GM12878 (cell line): ENCODE data around the gene PKP4. TPM values are rescaled to one million over a fixed set of nuclear protein-coding genes. Genes with fewer than 3 reads are reported as not detected.

Experiments
- ATAC-seq: fragments of 200-7000 bp; cut with Tn5 transposase; 3 replicates; pipeline ENCODE4 v1.9.1; 2020; ENCODE audit warnings: mild to moderate bottlenecking, moderate library complexity
- BruUV-seq: library from RNA; stranded (reverse); fragments of 400-500 nt; replicated peaks from 2 replicates; lab custom pipeline; 2021; lab: Mats Ljungman, UMichigan
- CTCF ChIA-PET: fragments of 300-600 bp; sonication (Branson Sonifier 250); formaldehyde crosslinking; extraction: SDS; loops from one replicate; lab custom pipeline; 2021; ENCODE audit warnings: inconsistent platforms; lab: Yijun Ruan, JAX
- POLR2A ChIA-PET: fragments of 350-600 bp; formaldehyde crosslinking; extraction: SDS; loops from one replicate; lab custom pipeline; 2021; ENCODE audit warnings: inconsistent platforms; lab: Charles Lee
- RAD21 ChIA-PET: fragments of 300-600 bp; sonication (Branson Sonifier 250); formaldehyde crosslinking; loops from one replicate; lab custom pipeline; 2023; ENCODE audit warnings: antibody characterized with exemption; ENCODE audit not compliant: unreplicated experiment; lab: Charles Lee
- SMC1A ChIA-PET: fragments of 300-600 bp; sonication (Branson Sonifier 250); formaldehyde crosslinking; loops from one replicate; lab custom pipeline; 2023; ENCODE audit not compliant: unreplicated experiment, uncharacterized antibody; lab: Charles Lee
- DNase-seq: peaks from one replicate; pipeline ENCODE4 v3.0.0-alpha.2; 2011; ENCODE audit warnings: low read depth, low spot score
- FAIRE-seq: peaks from 3 replicates; lab custom pipeline; 2011; peaks lifted over from hg19 to GRCh38; lab: Jason Lieb, UNC
- H2AFZ ChIP-seq: 2 replicates; pipeline ENCODE4 v1.6.0; 2011; ENCODE audit warnings: low read depth, low read length, control low read depth; ENCODE audit not compliant: control insufficient read depth
- H3K27ac ChIP-seq: 2 replicates; pipeline ENCODE4 v1.5.1; 2011; ENCODE audit warnings: control low read depth; ENCODE audit not compliant: control insufficient read depth, insufficient read depth
- H3K27me3 ChIP-seq, 2 experiments: replicated peaks in 1 of 2; 2 replicates each; pipeline versions ENCODE4 v1.6.0 to v1.6.1; 2011; ENCODE audit warnings: low read length in 1 of 2; ENCODE audit not compliant: control insufficient read depth in 2 of 2, insufficient read depth in 2 of 2
- H3K36me3 ChIP-seq, 2 experiments: 2 replicates each; pipeline ENCODE4 v1.5.1; 2011; ENCODE audit warnings: low read length in 1 of 2; ENCODE audit not compliant: control insufficient read depth in 2 of 2, insufficient read depth in 2 of 2
- H3K4me1 ChIP-seq: 2 replicates; pipeline ENCODE4 v1.6.1; 2011; ENCODE audit warnings: mild to moderate bottlenecking, low read length, moderate library complexity, mixed read lengths; ENCODE audit not compliant: control insufficient read depth, insufficient read depth
- H3K4me2 ChIP-seq: 2 replicates; pipeline ENCODE4 v1.6.0; 2011; ENCODE audit warnings: control low read depth; ENCODE audit not compliant: control insufficient read depth, insufficient read depth
- H3K4me3 ChIP-seq: fragments of 200-600 bp; sonication (generic); 2 replicates; pipeline ENCODE4 v1.5.1; 2016
- H3K79me2 ChIP-seq: 2 replicates; pipeline ENCODE4 v1.6.0; 2011; ENCODE audit warnings: low read length; ENCODE audit not compliant: control insufficient read depth, insufficient read depth
- H3K9ac ChIP-seq: 2 replicates; pipeline ENCODE4 v1.8.0; 2011; ENCODE audit warnings: low read length, control low read depth, mixed read lengths; ENCODE audit not compliant: control insufficient read depth, insufficient read depth
- H3K9me3 ChIP-seq: replicated peaks from 3 replicates; pipeline ENCODE4 v1.5.1; 2011; ENCODE audit warnings: mild to moderate bottlenecking, low read length; ENCODE audit not compliant: control insufficient read depth, insufficient read depth
- H4K20me1 ChIP-seq: 2 replicates; pipeline ENCODE4 v1.6.0; 2011; ENCODE audit not compliant: control insufficient read depth, insufficient read depth
- BHLHE40 ChIP-seq, 2 experiments: fragments of 450-650 bp in 1 of 2; IDR thresholded peaks; 2 replicates each; pipeline ENCODE4 v1.6.1; 2011 to 2017; ENCODE audit warnings: low read depth in 2 of 2, borderline replicate concordance in 1 of 2, improper control_type of control experiment in 1 of 2, low read length in 1 of 2, mild to moderate bottlenecking in 1 of 2
- BRCA1 ChIP-seq: IDR thresholded peaks from 2 replicates; pipeline ENCODE4 v1.6.1; 2011; ENCODE audit warnings: low read depth, low read length, improper control_type of control experiment
- CEBPZ ChIP-seq: fragments of 150-350 bp; IDR thresholded peaks from 2 replicates; pipeline ENCODE4 v1.6.1; 2016; ENCODE audit warnings: low read depth, low read length
- FOXM1 ChIP-seq: IDR thresholded peaks from 2 replicates; pipeline ENCODE4 v1.6.1; 2012; ENCODE audit warnings: low read depth, mild to moderate bottlenecking, inconsistent platforms, low read length, moderate library complexity
- IRF4 ChIP-seq: IDR thresholded peaks from 2 replicates; pipeline ENCODE4 v1.6.1; 2011; ENCODE audit warnings: low read depth, low read length
- KLF5 ChIP-seq: fragments of 450-650 bp; IDR thresholded peaks from 2 replicates; pipeline ENCODE4 v1.6.1; 2014; ENCODE audit warnings: mild to moderate bottlenecking; ENCODE audit not compliant: partially characterized antibody
- MTA2 ChIP-seq: fragments of 450-650 bp; IDR thresholded peaks from 2 replicates; pipeline ENCODE4 v1.6.1; 2016; ENCODE audit warnings: low read depth, mild to moderate bottlenecking, moderate library complexity
- MTA3 ChIP-seq: IDR thresholded peaks from 2 replicates; pipeline ENCODE4 v1.6.1; 2012; ENCODE audit warnings: low read length, inconsistent platforms, borderline replicate concordance
- NFXL1 ChIP-seq: fragments of 450-650 bp; IDR thresholded peaks from 2 replicates; pipeline ENCODE4 v1.6.1; 2017; ENCODE audit warnings: antibody characterized with exemption, mild to moderate bottlenecking, borderline replicate concordance
- PML ChIP-seq: IDR thresholded peaks from 2 replicates; pipeline ENCODE4 v1.6.1; 2012; ENCODE audit warnings: low read length, inconsistent platforms
- SPI1 ChIP-seq: IDR thresholded peaks from 2 replicates; pipeline ENCODE4 v1.6.1; 2011; ENCODE audit warnings: low read depth, mild to moderate bottlenecking, low read length, moderate library complexity, borderline replicate concordance; ENCODE audit not compliant: insufficient read depth
- SRF ChIP-seq, 2 experiments: IDR thresholded peaks; 2 replicates each; pipeline ENCODE4 v1.6.1; 2011; ENCODE audit warnings: low read depth in 2 of 2, low read length in 2 of 2, mild to moderate bottlenecking in 1 of 2, moderate library complexity in 1 of 2
- WRNIP1 ChIP-seq: IDR thresholded peaks from 2 replicates; pipeline ENCODE4 v1.6.1; 2011; ENCODE audit warnings: low read depth, low read length, improper control_type of control experiment, borderline replicate concordance
- WGBS: methylation state at CpG from one replicate; pipeline ENCODE4 v1.1.6; 2016; ENCODE audit warnings: low lambda C conversion rate; ENCODE audit not compliant: insufficient replicate concordance, insufficient coverage; ENCODE audit errors: missing lambda C conversion rate; 5-methylcytosine and 5-hydroxymethylcytosine counted together
- in situ Hi-C: fragments of 300-500 bp; cut with MboI; formaldehyde crosslinking; loops from 9 replicates; pipeline ENCODE4 v1.14.3; 2018; ENCODE audit warnings: mixed read lengths
- intact Hi-C: fragments of 100-400 bp; cut with micrococcal nuclease; formaldehyde crosslinking; loops from one replicate; pipeline ENCODE4 v1.14.2; 2022; ENCODE audit not compliant: unreplicated experiment
- polyA plus RNA-seq, 11 experiments: library from polyadenylated mRNA; depleted of rRNA in 4 of 11; unstranded in 6 of 11; stranded (reverse) in 5 of 11; fragments of >200 nt; fragmentation: Nextera tagmentation in 4 of 11; fragmentation: Illumina TruSeq in 1 of 11; extraction: Ambion mirVana in 4 of 11; extraction: Trizol in 1 of 11; gene quantifications; 1 replicate in 1 of 11; 2 replicates in 10 of 11; pipeline versions ENCODE4 v1.2.1 to v1.2.3, GENCODE V29; 2011 to 2016; ENCODE audit warnings: inconsistent platforms in 2 of 11, missing spikeins in 2 of 11, low read depth in 1 of 11
- total RNA-seq, 4 experiments: library from RNA; depleted of rRNA in 3 of 4; stranded (reverse); fragments of >200 nt in 3 of 4; fragmentation: Illumina TruSeq in 1 of 4; extraction: Trizol in 1 of 4; gene quantifications; 2 replicates each; pipeline versions ENCODE4 v1.2.1 to v1.2.3, GENCODE V29; 2013 to 2021

The PKP4 gene
- total and polyA plus RNA-seq, 10 of the 15 experiments (the other 5 are each of a cell fraction or from before 2014, with no cell fraction given), result 4.8 to 35.8 (median 17.7) TPM

GRCh38 chr2:158554996-158555395 is 98.2 kb downstream of the PKP4 start:
- ChIA-PET SMC1A (interaction anchor here (1.2 kb wide), 1 partner anchor 10 kb away, joined by 5 read pairs; no protein-coding TSS in a partner anchor), POLR2A (no interaction called here)
- in situ Hi-C loops, result no loop called here

More at GRCh38 chr2:158554996-158555395, 98.2 kb downstream of the PKP4 start:
- Histone ChIP-seq H2AFZ (no peak overlapping the region), H3K27ac (no peak overlapping the region), H3K79me2 (no peaks in the 10 kb centered on the region), H3K36me3 (no peaks in the 10 kb centered on the region), H4K20me1 (no peaks in the 10 kb centered on the region), H3K9me3 (no peaks in the 10 kb centered on the region), H3K4me2 (no peak overlapping the region), H3K27me3 (no peaks in the 10 kb centered on the region), H3K4me3 (no peak overlapping the region), H3K9ac (no peak overlapping the region), H3K4me1 (no peaks in the 10 kb centered on the region)
- intact Hi-C loops, result no loop called here
- ChIA-PET CTCF (interaction anchor here (0.9 kb wide), 1 partner anchor 10 kb away, joined by 3 read pairs; no protein-coding TSS in a partner anchor), RAD21 (no interaction called here)
- WGBS, result 100% methylated on average over 1 of the region's 1 CpG
- BruUV-seq, result no TSS peak
- ATAC-seq (no peak), DNase-seq (no peak), FAIRE-seq (no peak)
- TF ChIP-seq IRF4, result no peak
- no peak for TF ChIP-seq MTA3
- no peak for TF ChIP-seq BHLHE40 (IDR thresholded peaks at IDR 0.05; ENCODE audit: borderline replicate concordance in 1 of 2, low read depth in 2 of 2, low read length in 1 of 2)
- TF ChIP-seq BRCA1, result no peak
- no peak for TF ChIP-seq MTA2
- no peak for TF ChIP-seq WRNIP1
- TF ChIP-seq FOXM1, result no peak
- no peak for TF ChIP-seq NFXL1
- no peak for TF ChIP-seq PML
- TF ChIP-seq SRF (IDR thresholded peaks at IDR 0.05; ENCODE audit: low read depth in 2 of 2, low read length in 2 of 2), result no peak
- no peak for TF ChIP-seq CEBPZ
- no peak for TF ChIP-seq KLF5
- TF ChIP-seq SPI1, result no peak
